GM11168 (cell line): ENCODE data around the gene GLYAT.

Source experiments
- in situ Hi-C: fragments of 300-500 bp; cut with MboI; formaldehyde crosslinking; loops from one replicate; pipeline ENCODE4 v1.12.0; 2022; ENCODE audit warnings: low sequenced_read_pairs; ENCODE audit not compliant: unreplicated experiment

The GLYAT gene, protein sequence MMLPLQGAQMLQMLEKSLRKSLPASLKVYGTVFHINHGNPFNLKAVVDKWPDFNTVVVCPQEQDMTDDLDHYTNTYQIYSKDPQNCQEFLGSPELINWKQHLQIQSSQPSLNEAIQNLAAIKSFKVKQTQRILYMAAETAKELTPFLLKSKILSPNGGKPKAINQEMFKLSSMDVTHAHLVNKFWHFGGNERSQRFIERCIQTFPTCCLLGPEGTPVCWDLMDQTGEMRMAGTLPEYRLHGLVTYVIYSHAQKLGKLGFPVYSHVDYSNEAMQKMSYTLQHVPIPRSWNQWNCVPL

GRCh38 chr11:58731819-58732218 lies at the start of gene GLYAT:
Gene GLYAT (minus strand): TSS chr11:58731943. CDS start chr11:58724496, 7,447 bp downstream.
- in situ Hi-C loops: no loop called here

- in situ Hi-C loops: loop anchor here (25.0 kb wide), 1 partner anchor 119 kb away; no protein-coding TSS in a partner anchor
Observed at GRCh38 chr11:58781345-58781744, 49.6 kb upstream of the GLYAT start.

DNA sequence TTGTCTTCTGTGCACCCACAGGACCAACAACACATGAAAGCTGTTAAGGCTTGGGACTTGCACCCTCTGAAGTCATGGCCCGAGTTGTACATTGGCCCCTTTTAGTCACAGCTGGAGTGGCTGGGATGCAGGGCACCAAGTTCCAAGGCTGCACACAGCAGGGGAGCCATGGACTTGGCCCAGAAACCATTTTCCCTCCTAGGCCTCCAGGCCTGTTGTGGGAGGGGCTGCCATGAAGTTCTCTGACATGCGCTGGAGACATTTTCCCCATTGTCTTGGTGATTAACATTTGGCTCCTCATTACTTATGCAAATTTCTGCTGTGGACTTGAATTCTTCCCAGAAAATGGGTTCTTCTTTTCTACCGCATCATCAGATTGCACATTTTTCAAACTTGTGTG lies 48.8 kb upstream of the GLYAT start:
- in situ Hi-C loops: loop anchor here (25.0 kb wide), 1 partner anchor 118 kb away; no protein-coding TSS in a partner anchor

- in situ Hi-C loops: loop anchor here (25.0 kb wide), 1 partner anchor 115 kb away; no protein-coding TSS in a partner anchor
Observed at GRCh38 chr11:58776891-58777710, 45.4 kb upstream of the GLYAT start.

- in situ Hi-C loops: loop anchor here (25.0 kb wide), 1 partner anchor 113 kb away; no protein-coding TSS in a partner anchor
Observed at GRCh38 chr11:58775066-58775708, 43.4 kb upstream of the GLYAT start.

GRCh38 chr11:58774164-58774593 lies 42.4 kb upstream of the GLYAT start:
- in situ Hi-C loops: no loop called here

GRCh38 chr11:58773337-58773736 lies 41.6 kb upstream of the GLYAT start:
- in situ Hi-C loops: no loop called here

- in situ Hi-C loops: no loop called here
Observed at GRCh38 chr11:58772329-58773285, 40.9 kb upstream of the GLYAT start.

DNA sequence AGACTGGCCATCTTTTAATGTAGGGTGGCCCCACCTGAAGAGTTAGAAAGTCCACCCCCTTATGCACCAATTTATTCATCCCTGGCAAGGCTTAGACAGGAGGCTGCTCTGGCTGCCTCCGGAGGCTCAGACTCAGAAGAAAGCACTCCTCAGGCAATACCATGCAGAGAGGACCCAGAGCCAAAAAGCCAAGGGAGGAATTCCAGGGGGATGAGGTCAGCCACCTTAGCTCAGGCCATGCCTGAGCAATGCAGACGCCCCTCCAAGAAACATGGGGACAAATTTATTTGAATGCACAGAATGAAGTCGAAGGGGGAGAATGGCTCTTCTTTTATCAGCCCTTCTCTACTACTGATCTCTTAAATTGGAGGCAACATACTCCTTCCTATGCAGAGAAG lies 39.7 kb upstream of the GLYAT start:
- in situ Hi-C loops: no loop called here

GRCh38 chr11:58770627-58771457 lies 39.1 kb upstream of the GLYAT start:
- in situ Hi-C loops: no loop called here

DNA sequence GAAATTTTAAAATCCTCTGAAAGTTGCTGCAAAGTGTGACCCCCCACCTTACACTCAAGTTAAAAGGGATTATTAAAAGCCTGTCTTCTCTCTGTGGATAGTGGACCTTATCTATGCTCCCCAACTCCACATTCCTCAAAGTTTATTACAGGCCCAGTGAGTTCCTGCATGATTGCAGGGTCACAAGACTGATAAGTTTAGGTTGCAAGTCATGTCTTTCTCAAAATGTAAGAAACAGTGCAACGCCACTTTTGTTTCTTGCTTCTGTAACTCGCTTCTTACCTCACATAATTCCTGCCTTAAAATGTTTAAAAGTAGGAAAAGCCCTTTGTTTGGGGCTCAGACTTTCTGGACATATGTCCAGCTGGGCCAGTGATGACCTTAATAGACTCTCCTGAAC lies 38.4 kb upstream of the GLYAT start:
- in situ Hi-C loops: no loop called here

GRCh38 chr11:58769308-58769707 lies 37.6 kb upstream of the GLYAT start:
- in situ Hi-C loops: no loop called here

- in situ Hi-C loops: no loop called here
Observed at GRCh38 chr11:58768137-58768536, 36.4 kb upstream of the GLYAT start.

DNA sequence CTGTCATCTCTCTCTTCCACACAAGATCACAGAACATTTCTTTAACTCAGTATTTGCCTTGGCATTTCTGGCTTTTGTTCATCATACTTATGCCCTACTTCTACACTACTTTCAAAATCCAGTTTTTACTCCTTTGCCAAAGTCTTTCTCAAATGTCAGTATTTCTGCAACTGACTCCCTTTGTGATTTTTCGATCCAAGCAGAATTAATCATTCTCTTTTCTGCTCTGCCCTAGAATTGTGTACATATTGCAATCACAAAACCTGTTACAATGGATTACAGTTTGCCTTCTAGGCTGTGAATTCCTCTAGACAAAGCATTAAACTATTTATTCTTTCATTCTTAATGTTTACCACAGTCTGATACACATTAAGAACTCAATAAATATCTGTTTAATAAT lies 33.3 kb upstream of the GLYAT start:
- in situ Hi-C loops: no loop called here

- in situ Hi-C loops: no loop called here
Observed at GRCh38 chr11:58763120-58763490, 31.4 kb upstream of the GLYAT start.

DNA sequence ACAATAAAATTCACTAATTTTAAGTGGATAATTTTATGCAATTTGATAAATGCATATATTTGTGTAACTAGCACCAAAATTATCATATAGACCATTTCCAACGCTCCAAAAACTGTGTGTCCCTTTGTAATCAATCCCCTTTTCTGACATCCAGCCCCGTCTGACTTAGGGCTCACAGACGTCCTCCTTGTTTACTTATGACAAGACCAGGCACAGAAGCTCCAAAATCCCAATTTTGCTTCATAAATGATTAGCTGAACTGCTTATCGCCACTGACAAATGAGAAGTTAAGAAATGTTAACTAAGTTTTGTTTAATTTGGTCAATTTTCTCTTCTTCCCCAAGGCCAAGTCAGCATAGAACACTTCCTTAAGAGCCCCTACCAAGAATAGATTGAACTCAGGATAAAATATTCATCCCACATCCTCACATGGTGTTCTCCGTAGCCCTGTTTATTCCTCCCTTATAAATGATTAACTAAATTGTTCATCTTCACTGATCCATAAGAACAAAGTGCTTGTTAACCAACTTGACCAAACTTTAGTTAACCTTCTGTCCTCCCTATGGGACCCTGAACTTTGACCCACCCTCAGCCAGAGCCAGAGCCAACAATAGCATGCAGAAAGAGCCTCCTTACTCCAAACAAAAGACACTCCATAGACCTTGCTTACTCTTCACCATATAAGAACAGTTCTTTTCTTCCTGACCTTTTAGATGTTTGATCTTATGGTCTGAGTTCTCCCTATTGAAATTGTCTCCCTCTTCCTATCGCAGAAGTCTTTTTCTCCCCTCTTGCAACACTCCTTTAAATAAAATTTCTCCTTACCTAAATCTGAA lies 30.8 kb upstream of the GLYAT start:
- in situ Hi-C loops: no loop called here

DNA sequence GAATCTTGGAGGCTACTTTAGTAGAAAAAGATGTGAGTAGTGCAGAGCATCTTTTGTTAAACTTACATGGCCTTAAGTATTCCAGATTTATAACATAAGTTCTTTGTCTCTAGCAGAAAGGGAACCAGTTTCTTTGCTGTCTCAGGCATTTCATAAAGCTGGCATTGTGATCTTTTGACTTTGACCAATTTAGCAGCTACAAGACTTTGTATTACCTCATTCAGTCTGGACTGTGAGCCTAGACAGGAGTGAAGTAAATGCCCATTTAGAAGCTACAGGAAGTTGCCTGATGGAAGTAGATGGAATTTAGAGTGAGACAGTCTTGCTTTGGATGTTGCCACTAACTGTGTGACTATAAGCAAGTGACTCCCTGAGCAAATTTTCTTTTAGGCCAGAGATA lies 25.7 kb upstream of the GLYAT start:
- in situ Hi-C loops: no loop called here
